Astrocyte (in vitro differentiated cells and primary cell): ENCODE data around the gene GXYLT2.

ENCODE experiments used
- CTCF ChIP-seq: IDR thresholded peaks from 2 replicates; pipeline ENCODE4 v1.5.1; 2011; ENCODE audit warnings: low read depth, mild to moderate bottlenecking, inconsistent platforms, low read length, moderate library complexity; ENCODE audit not compliant: insufficient read depth
- EZH2 ChIP-seq: IDR thresholded peaks from 2 replicates; pipeline ENCODE4 v1.6.1; 2012; ENCODE audit warnings: mild to moderate bottlenecking, low read length, inconsistent platforms; ENCODE audit not compliant: insufficient read depth

- no peak for TF ChIP-seq CTCF
- no peak for TF ChIP-seq EZH2
Measured at GRCh38 chr3:72982609-72983366, 94.9 kb downstream of the GXYLT2 start.
